Inflammatory macrophage (primary cell): ENCODE measurements around the gene RPL28.
A peak's percentile ranks its signal among the peaks of the same experiment; 100 is the strongest.
"Not testable (repeated sequence)": the region's sequence is repeated elsewhere in the genome, so short reads cannot be mapped to it uniquely, and the experiment has no call there.

Experiments used
- DNase-seq, 2 donors: peaks; one replicate each; pipeline ENCODE4 v3.0.0-alpha.2; 2020 to 2022

RPL28 gene

GRCh38 chr19:55398200-55398925, 12.6 kb downstream of the RPL28 start:
- peak; percentile 42 to 68 for DNase-seq

DNA sequence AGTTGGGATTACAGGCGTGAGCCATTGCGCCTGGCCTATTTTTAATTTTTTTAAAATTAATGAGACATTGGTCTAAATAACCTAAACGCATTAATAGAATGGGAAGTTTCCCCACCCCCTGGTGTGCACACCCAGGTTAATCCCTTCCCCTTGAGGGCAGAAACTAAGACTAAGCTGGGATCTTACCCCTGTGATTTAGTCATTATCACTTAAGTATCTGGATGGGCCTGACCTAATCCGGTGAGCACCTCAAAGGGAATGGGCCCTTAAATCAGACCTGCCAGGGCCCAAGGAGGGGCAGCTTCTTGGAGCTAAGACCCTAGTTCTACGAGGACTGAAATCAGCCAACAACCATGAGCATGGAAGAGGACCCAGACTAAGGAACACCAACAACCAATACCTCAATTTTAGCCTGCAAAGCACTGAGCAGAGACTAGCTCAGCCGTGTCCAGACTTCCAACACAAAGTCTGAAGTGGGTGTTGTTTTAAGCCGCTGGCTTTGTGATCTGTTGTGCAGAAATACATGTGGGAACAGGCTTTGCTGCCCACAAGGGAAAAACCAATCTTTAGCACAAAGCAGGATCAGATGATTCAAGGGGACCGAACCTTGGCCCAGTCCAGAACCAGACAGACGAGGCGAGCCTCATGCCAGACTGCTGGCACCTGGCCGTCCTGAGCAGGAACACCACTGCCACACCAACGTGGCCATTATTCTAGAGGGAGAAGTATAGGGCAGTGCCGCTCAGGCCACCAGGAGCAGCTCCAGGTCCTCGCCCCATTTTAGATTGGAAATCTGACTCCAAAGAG, 14.8 kb downstream of the RPL28 start:
- no peak for DNase-seq

DNA sequence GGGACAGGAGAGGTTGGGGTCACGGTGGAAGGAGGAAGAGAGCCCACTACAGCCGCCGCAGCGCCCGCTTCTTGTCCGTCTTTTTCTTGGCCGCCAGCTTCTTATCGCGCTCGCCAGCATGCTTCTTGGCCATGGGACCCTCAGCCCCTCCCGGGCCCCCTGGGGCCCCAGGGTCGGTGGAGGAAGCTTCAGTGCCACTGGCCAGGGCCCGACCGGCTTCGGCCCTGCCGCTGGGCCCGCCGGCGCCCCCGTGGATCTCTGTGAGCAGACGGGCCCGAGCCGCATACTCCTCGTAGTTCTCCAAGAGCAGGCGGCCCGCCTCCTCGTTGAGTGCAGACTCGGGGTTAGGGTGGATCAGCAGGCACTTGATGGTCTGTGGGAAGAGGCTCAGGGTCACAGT, 15.7 kb downstream of the RPL28 start:
- not testable (repeated sequence) for DNase-seq

GRCh38 chr19:55402509-55402908, 16.8 kb downstream of the RPL28 start:
- no peak for DNase-seq

- DNase-seq, result no peak
Observed at GRCh38 chr19:55405638-55406037, 19.9 kb downstream of the RPL28 start.

GRCh38 chr19:55406091-55406825, 20.5 kb downstream of the RPL28 start:
- no peak for DNase-seq

DNA sequence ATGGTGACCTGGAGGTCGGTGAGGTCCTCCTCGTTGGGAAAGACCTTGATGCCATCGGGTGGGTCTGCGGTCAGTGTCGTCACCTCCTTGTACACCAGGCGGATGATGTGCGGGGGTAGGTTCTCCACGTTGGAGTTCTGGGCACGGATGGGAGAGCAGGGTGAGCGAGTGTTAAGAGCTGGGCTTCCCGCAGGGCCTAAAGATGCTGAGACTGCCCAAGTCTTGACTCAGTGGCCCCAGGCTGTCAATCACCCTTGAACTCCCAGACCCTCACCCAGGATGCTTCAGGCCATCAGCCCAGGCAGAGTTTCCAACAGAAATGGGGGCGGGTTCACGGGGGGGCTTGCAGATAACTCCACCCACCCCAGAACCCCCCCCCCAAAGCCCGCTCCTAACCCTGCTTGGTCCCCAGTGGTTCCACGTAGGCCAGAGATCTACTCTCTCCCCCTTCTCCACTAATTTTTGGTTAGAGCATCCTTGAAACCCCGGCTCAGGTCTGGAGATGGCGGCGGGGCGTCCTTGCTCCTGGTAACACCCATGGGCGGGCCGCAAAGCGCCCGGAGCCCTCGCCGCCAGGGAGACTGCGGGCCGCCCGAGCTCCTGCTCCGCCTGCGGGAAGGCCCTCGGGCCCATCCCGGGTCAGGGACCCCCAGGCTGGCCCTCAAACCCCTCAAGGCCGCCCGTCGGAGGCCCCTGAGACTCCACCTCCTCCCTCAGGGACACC, 21.3 kb downstream of the RPL28 start:
- DNase-seq, result peak; percentile 28 to 53

- not testable (repeated sequence) for DNase-seq
Observed at GRCh38 chr19:55407550-55407799, 21.7 kb downstream of the RPL28 start, which contains the start of gene UBE2S. UBE2S (minus strand) TSS chr19:55407788; CDS start chr19:55407589, 199 bp downstream.

DNA sequence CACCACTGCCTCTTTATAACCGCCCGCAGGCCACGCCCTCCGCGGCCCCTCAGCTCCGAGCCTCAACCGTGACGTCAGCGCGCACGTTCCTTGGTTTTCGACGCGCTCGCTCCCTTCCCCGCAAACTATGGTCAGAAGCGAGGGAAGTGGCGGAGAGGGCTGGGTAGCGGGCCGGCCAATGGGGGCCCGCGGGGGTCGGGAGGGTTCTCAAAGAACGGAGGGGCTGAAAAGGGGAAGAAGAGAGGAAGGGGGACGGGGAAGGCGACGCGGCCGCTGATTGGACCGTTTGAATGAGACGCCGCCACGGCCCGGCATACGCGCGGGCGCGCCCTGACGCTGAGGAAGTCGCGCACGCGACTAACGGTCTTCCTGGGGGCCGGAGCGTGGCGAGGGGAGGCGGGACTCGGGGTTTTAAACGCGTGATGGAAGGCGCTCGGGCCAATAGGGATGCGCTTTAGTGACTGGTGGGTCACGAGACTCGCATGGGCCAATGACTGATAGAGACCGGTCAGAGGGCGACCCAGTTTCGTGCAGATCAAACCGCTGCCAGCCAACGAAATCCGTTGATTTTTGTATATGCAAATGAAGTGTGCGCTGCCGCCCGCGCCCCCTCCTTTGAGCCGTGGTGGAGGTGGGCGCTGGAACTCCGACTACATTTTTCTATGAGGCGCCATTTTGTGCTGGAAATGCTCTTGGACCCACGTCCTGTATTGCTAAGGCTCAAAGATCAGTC, 22.2 kb downstream of the RPL28 start:
- DNase-seq, result peak; percentile 99 to 100

DNA sequence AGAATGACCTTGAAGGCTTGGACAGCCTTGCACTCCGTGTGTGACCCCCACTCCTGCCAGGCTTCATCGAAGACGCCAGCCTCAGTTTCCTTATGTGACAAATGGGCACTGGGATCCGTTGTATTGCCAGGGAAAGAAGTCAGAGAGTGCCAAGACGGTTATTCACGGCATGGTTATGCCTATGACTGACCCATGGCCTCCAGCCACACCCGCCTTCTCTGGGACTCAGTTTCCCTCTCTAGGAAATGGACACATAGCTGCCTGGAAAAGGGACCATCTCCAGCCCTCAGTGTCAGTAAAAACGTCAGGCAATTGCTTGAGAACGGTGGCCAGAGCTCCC, 22.8 kb downstream of the RPL28 start:
- DNase-seq, result no peak

DNA sequence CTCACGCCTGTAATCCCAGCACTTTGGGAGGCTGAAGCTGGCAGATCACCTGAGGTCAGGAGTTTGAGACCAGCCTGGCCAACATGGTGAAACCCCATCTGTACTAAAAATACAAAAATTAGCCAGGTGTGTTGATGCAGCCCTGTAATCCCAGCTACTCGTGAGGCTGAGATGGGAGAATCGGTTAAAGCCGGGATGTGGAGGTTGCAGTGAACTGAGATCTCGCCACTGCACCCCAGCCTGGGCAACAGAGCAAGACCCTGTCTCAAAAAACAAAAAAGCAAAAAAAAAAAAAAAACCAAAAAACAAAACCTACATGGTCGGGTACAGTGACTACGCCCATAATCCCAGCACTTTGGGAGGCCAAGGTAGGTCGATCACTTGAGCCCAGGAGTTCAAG, 23.4 kb downstream of the RPL28 start:
- DNase-seq, result not testable (repeated sequence)

DNA sequence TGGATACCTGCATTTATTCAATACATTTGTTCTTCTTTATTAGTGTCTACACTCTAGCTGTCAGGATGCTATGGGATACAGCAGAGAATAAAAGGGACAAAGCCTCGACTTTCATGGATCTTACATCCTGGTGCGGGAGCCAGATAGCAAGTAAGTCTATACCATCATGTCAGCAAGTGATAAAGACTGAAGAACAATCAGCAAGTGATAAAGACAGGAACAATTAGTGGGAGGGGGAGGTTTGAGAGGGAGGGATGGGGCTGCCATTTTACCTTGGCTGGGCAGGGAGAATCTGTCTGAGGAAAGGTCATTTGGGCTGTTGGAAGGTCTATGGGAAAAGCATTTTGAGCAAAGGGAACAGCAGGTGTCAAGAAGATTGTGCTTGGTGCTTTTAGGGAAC, 24.4 kb downstream of the RPL28 start:
- DNase-seq, result no peak

DNA sequence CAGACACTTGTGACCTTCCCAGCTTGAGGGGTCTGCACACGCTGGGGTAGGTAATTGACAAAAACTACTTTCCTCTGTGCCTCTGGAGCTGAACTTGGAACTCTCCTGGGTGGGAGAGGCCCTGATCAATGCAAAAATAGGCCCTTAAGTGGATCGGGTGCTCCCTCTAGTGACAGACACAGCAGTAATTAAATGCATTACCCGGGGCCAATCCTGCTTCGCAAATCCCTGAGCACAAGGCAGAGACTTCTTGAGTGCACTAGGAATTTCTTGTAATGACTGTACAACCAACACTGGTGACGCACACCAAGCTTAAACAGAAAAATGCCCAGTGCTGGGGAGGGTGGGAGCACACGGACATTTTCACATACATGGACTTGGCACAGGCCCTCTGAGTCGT, 32.5 kb downstream of the RPL28 start:
- peak; percentile 68 to 71 for DNase-seq

GRCh38 chr19:55419103-55419502, 33.4 kb downstream of the RPL28 start:
- no peak for DNase-seq

DNA sequence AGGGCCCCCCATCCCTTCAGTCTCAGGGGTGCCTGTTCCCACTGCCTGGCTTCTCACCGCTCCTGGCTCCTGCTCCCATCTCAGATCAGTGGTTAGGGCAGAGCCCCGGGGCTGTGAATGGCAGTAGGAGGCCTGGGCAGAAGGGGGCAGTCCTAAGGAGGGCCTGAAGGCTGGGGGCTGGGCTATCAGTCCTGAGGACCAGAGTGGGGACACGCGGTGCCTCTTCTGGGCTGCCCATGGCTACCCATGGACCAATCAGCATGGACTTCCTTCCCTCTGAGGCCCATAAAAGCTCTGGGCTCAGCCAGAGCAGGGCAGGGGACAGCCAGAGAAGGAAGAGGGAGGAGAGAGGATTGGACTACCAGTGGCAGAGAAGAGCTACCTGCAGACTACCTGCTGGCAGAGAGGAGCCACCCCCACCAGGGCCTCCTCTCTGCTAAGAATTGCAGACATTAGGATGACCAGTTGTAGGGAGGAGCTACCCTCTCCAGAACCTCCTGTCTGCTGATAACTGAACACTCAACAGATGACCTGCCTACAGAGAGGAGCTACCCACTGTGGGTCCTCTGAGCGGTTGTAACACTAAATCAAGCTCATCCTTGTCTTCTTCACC, 34.0 kb downstream of the RPL28 start:
- DNase-seq, result no peak

- peak in 1 of 2 donors; percentile 15 for DNase-seq
Observed at GRCh38 chr19:55421281-55421680, 35.5 kb downstream of the RPL28 start.

- no peak for DNase-seq
Observed at GRCh38 chr19:55423225-55424005, 37.7 kb downstream of the RPL28 start.

DNA sequence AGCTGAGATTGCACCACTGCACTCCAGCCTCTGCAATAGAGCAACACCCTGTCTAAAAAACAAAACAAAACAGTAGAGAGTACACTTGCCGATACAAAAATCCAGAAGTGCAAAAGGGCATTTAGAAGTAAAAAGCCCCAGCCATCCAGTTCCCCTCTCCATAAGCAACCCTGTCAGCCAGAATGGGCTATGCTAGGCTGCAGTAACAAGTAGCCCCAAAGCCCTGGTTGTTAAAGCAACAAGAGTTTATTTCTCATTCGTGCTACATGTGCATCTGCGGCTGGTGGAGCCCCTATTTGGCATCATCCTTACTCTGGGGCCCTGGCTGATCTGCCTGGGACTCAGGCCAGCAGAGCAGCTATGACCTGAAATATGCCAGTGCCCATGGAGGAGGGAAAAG, 38.8 kb downstream of the RPL28 start:
- DNase-seq, result no peak

- no peak for DNase-seq
Observed at GRCh38 chr19:55426042-55426441, 40.3 kb downstream of the RPL28 start.

GRCh38 chr19:55431183-55431582, 45.5 kb downstream of the RPL28 start:
- DNase-seq, result no peak
